ENCODE data around the gene INAVA. TPM values are rescaled to one million over a fixed set of nuclear protein-coding genes. Genes with fewer than 3 reads are reported as not detected.
A peak's percentile ranks its signal among the peaks of the same experiment; 100 is the strongest.

The INAVA gene
- total and polyA plus RNA-seq, 9 of the 15 experiments (the other 6 are each of a cell fraction or from before 2014, with no cell fraction given): 0.09 TPM; not detected in 8

DNA sequence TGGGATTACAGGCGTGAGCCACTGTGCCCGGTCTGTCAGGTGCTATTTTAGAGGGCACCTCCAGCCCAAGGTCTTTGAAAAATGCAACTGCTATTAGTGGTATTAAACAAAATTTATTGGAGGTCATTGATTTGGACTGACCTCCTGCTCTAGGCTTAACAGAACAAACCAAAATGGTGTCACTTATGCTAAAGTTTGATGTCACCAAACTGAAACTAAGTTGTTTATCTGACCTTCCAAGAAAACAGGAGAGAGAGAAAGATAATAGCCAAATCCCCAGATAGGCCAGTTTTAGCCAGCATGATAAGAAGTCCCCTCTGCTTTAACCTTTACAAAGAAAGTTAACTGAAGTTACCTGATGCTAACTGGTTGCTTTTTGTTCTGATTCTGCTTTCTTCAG lies 8.1 kb upstream of the INAVA start (continued):
- TF ChIP-seq, protein P1, sequence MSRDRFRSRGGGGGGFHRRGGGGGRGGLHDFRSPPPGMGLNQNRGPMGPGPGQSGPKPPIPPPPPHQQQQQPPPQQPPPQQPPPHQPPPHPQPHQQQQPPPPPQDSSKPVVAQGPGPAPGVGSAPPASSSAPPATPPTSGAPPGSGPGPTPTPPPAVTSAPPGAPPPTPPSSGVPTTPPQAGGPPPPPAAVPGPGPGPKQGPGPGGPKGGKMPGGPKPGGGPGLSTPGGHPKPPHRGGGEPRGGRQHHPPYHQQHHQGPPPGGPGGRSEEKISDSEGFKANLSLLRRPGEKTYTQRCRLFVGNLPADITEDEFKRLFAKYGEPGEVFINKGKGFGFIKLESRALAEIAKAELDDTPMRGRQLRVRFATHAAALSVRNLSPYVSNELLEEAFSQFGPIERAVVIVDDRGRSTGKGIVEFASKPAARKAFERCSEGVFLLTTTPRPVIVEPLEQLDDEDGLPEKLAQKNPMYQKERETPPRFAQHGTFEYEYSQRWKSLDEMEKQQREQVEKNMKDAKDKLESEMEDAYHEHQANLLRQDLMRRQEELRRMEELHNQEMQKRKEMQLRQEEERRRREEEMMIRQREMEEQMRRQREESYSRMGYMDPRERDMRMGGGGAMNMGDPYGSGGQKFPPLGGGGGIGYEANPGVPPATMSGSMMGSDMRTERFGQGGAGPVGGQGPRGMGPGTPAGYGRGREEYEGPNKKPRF (IDR thresholded peaks at IDR 0.05; ENCODE audit: low read depth, low read length): no peak
- no peak for TF ChIP-seq SNIP1 (IDR thresholded peaks at IDR 0.05; ENCODE audit: low read depth)
- no peak for TF ChIP-seq HOXB6 (CRISPR knock-in tag; IDR thresholded peaks at IDR 0.05; ENCODE audit: borderline replicate concordance)
- no peak for TF ChIP-seq TGIF2 (CRISPR knock-in tag; IDR thresholded peaks at IDR 0.05)
- TF ChIP-seq CREB1 (IDR thresholded peaks at IDR 0.05): no peak
- no peak for TF ChIP-seq CREB1 (CRISPR knock-in tag; IDR thresholded peaks at IDR 0.05)
- no peak for TF ChIP-seq ELF4 (CRISPR knock-in tag; IDR thresholded peaks at IDR 0.05)
- TF ChIP-seq TAF15 (IDR thresholded peaks at IDR 0.05; ENCODE audit: low read depth, low read length): no peak
- TF ChIP-seq E2F3 (CRISPR knock-in tag; IDR thresholded peaks at IDR 0.05): peak; percentile 71; the same call in 1 of the 2 replicates
- no peak for TF ChIP-seq PRPF4 (IDR thresholded peaks at IDR 0.05; ENCODE audit: insufficient read depth, low read depth, low read length, poor library complexity, severe bottlenecking)
- TF ChIP-seq, protein P2, sequence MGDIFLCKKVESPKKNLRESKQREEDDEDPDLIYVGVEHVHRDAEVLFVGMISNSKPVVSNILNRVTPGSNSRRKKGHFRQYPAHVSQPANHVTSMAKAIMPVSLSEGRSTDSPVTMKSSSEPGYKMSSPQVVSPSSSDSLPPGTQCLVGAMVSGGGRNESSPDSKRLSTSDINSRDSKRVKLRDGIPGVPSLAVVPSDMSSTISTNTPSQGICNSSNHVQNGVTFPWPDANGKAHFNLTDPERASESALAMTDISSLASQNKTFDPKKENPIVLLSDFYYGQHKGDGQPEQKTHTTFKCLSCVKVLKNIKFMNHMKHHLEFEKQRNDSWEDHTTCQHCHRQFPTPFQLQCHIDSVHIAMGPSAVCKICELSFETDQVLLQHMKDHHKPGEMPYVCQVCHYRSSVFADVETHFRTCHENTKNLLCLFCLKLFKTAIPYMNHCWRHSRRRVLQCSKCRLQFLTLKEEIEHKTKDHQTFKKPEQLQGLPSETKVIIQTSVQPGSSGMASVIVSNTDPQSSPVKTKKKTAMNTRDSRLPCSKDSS (IDR thresholded peaks at IDR 0.05; ENCODE audit: low read depth, partially characterized antibody): no peak
- TF ChIP-seq, protein P3, sequence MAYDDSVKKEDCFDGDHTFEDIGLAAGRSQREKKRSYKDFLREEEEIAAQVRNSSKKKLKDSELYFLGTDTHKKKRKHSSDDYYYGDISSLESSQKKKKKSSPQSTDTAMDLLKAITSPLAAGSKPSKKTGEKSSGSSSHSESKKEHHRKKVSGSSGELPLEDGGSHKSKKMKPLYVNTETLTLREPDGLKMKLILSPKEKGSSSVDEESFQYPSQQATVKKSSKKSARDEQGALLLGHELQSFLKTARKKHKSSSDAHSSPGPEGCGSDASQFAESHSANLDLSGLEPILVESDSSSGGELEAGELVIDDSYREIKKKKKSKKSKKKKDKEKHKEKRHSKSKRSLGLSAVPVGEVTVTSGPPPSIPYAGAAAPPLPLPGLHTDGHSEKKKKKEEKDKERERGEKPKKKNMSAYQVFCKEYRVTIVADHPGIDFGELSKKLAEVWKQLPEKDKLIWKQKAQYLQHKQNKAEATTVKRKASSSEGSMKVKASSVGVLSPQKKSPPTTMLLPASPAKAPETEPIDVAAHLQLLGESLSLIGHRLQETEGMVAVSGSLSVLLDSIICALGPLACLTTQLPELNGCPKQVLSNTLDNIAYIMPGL (CRISPR knock-in tag; IDR thresholded peaks at IDR 0.05): no peak
- no peak for TF ChIP-seq U2AF2 (optimal IDR thresholded peaks at IDR 0.05; ENCODE audit: low read depth, low read length)
- TF ChIP-seq MYC (IDR thresholded peaks at IDR 0.05; ENCODE audit: low read depth, low read length): no peak
- TF ChIP-seq MYC (CRISPR knock-in tag; IDR thresholded peaks at IDR 0.05; ENCODE audit: borderline replicate concordance, low read depth): no peak
- TF ChIP-seq ZNF121 (CRISPR knock-in tag; conservative IDR thresholded peaks at IDR 0.05): no peak
- TF ChIP-seq, protein P4, sequence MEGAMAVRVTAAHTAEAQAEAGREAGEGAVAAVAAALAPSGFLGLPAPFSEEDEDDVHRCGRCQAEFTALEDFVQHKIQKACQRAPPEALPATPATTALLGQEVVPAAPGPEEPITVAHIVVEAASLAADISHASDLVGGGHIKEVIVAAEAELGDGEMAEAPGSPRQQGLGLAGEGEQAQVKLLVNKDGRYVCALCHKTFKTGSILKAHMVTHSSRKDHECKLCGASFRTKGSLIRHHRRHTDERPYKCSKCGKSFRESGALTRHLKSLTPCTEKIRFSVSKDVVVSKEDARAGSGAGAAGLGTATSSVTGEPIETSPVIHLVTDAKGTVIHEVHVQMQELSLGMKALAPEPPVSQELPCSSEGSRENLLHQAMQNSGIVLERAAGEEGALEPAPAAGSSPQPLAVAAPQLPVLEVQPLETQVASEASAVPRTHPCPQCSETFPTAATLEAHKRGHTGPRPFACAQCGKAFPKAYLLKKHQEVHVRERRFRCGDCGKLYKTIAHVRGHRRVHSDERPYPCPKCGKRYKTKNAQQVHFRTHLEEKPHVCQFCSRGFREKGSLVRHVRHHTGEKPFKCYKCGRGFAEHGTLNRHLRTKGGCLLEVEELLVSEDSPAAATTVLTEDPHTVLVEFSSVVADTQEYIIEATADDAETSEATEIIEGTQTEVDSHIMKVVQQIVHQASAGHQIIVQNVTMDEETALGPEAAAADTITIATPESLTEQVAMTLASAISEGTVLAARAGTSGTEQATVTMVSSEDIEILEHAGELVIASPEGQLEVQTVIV (CRISPR knock-in tag; IDR thresholded peaks at IDR 0.05; ENCODE audit: borderline replicate concordance): no peak
- peak; percentile 90 for TF ChIP-seq BCL6 (CRISPR knock-in tag; IDR thresholded peaks at IDR 0.05)
- TF ChIP-seq FOXJ2 (tag; IDR thresholded peaks at IDR 0.05): no peak
- TF ChIP-seq SP1 (CRISPR knock-in tag; IDR thresholded peaks at IDR 0.05): no peak
- peak; percentile 35; the same call in 1 of the 2 replicates for TF ChIP-seq LCOR (CRISPR knock-in tag; IDR thresholded peaks at IDR 0.05)
